ENCODE data around the gene RBKS. TPM values are rescaled to one million over a fixed set of nuclear protein-coding genes. Genes with fewer than 3 reads are reported as not detected.

Gene RBKS
- total RNA-seq, 2 donors from 2014 or later, result 1.0 to 7.6 TPM

- intact Hi-C loops (cut with DNase I), result no loop called here
- no peaks in the 10 kb centered on the region for H3K27me3 ChIP-seq
- H3K4me3 ChIP-seq, result no peak overlapping the region
- no peak for ATAC-seq
- no peak for TF ChIP-seq POLR2A (IDR thresholded peaks at IDR 0.05)
- H3K36me3 ChIP-seq (replicated peaks in 1 of 2; ENCODE audit: insufficient read depth in 1 of 2, low read depth in 2 of 2), result no peaks in the 10 kb centered on the region
- no peak overlapping the region for H3K27ac ChIP-seq
- H3K9me3 ChIP-seq, result no peaks in the 10 kb centered on the region
- DNase-seq, result no peak
- 70 to 81% methylated on average over 10 to 11 of the region's 11 CpGs for WGBS, 2 donors
- no peaks in the 10 kb centered on the region for H3K4me1 ChIP-seq
Measured at GRCh38 chr2:27796791-27797765, 93.1 kb downstream of the RBKS start.

GRCh38 chr2:27795868-27796277 lies 94.3 kb downstream of the RBKS start:
- ATAC-seq (no peak), DNase-seq (no peak)
- intact Hi-C loops (cut with DNase I), result no loop called here
- H3K27me3 ChIP-seq, result no peaks in the 10 kb centered on the region
- TF ChIP-seq CTCF (IDR thresholded peaks at IDR 0.05) (no peak), POLR2A (IDR thresholded peaks at IDR 0.05) (no peak)
- WGBS, 2 donors, result 59 to 63% methylated on average over 4 of the region's 4 CpGs
- peak overlapping the region in 1 of 4 donors; percentile 7 for H3K27ac ChIP-seq
- no peaks in the 10 kb centered on the region for H3K9me3 ChIP-seq
- no peaks in the 10 kb centered on the region for H3K36me3 ChIP-seq (replicated peaks in 1 of 2; ENCODE audit: insufficient read depth in 1 of 2, low read depth in 2 of 2)
- no peak overlapping the region for H3K4me3 ChIP-seq
- no peaks in the 10 kb centered on the region for H3K4me1 ChIP-seq

- no peaks in the 10 kb centered on the region for H3K9me3 ChIP-seq
- no peak overlapping the region for H3K4me3 ChIP-seq
- TF ChIP-seq POLR2A (IDR thresholded peaks at IDR 0.05), result no peak
- no peak for TF ChIP-seq CTCF (IDR thresholded peaks at IDR 0.05)
- H3K27ac ChIP-seq, result peak overlapping the region in 1 of 4 donors; percentile 7
- intact Hi-C loops (cut with DNase I), result no loop called here
- no peaks in the 10 kb centered on the region for H3K27me3 ChIP-seq
- WGBS, 2 donors, result 86 to 90% methylated on average over 8 of the region's 8 CpGs
- H3K4me1 ChIP-seq, result no peaks in the 10 kb centered on the region
- H3K36me3 ChIP-seq (replicated peaks in 1 of 2; ENCODE audit: insufficient read depth in 1 of 2, low read depth in 2 of 2), result no peaks in the 10 kb centered on the region
- no peak for ATAC-seq
- DNase-seq, result no peak
Measured at GRCh38 chr2:27795093-27795834, 94.9 kb downstream of the RBKS start.

- Histone ChIP-seq H3K4me1 (no peaks in the 10 kb centered on the region), H3K27me3 (no peaks in the 10 kb centered on the region), H3K36me3 (replicated peaks in 1 of 2; ENCODE audit: insufficient read depth in 1 of 2, low read depth in 2 of 2) (no peaks in the 10 kb centered on the region), H3K4me3 (no peak overlapping the region), H3K9me3 (no peaks in the 10 kb centered on the region), H3K27ac (no peak overlapping the region)
- DNase-seq (no peak), ATAC-seq (no peak)
- TF ChIP-seq POLR2A (IDR thresholded peaks at IDR 0.05) (no peak), CTCF (IDR thresholded peaks at IDR 0.05) (no peak)
- intact Hi-C loops (cut with DNase I), result no loop called here
Measured at GRCh38 chr2:27792759-27793158, 97.4 kb downstream of the RBKS start.

- Histone ChIP-seq H3K36me3 (replicated peaks in 1 of 2; ENCODE audit: insufficient read depth in 1 of 2, low read depth in 2 of 2) (no peaks in the 10 kb centered on the region), H3K4me3 (no peak overlapping the region), H3K9me3 (no peaks in the 10 kb centered on the region), H3K27ac (no peak overlapping the region), H3K27me3 (no peaks in the 10 kb centered on the region), H3K4me1 (no peaks in the 10 kb centered on the region)
- 93 to 100% methylated on average over 1 of the region's 1 CpG for WGBS, 2 donors
- ATAC-seq, result no peak
- intact Hi-C loops (cut with DNase I), result no loop called here
- TF ChIP-seq CTCF (IDR thresholded peaks at IDR 0.05) (no peak), POLR2A (IDR thresholded peaks at IDR 0.05) (no peak)
- DNase-seq, result no peak
Measured at GRCh38 chr2:27790796-27791195, 99.4 kb downstream of the RBKS start.
